ENCODE measurements around the gene DLG2. TPM values are rescaled to one million over a fixed set of nuclear protein-coding genes. Genes with fewer than 3 reads are reported as not detected.
A peak's percentile ranks its signal among the peaks of the same experiment; 100 is the strongest.

Gene DLG2
- total RNA-seq, 2 donors from 2014 or later, result 3.8 to 16.4 TPM

GRCh38 chr11:84930863-84931262, 696.3 kb downstream of the DLG2 start:
- H3K27me3 ChIP-seq (replicated peaks; ENCODE audit: insufficient read depth), result no peaks in the 10 kb centered on the region
- H3K36me3 ChIP-seq, result no peaks in the 10 kb centered on the region
- no peak overlapping the region for H3K27ac ChIP-seq
- no peaks in the 10 kb centered on the region for H3K9me3 ChIP-seq
- no peak for DNase-seq (ENCODE audit: low spot score)
- H3K4me1 ChIP-seq (ENCODE audit: control insufficient read depth in 1 of 2, low read depth in 2 of 2), result no peaks in the 10 kb centered on the region
- H3K4me3 ChIP-seq, result no peak overlapping the region
- no peak for TF ChIP-seq CTCF (IDR thresholded peaks at IDR 0.05)
- no peak for ATAC-seq (ENCODE audit: insufficient number of reproducible peaks, low FRiP score, low read depth)

GRCh38 chr11:84929738-84930137, 697.4 kb downstream of the DLG2 start:
- peaks cover 0 to 3% of the 10 kb centered on the region in 2 donors for H3K4me1 ChIP-seq (ENCODE audit: control insufficient read depth in 1 of 2, low read depth in 2 of 2)
- no peak for DNase-seq (ENCODE audit: low spot score)

GRCh38 chr11:84924154-84924692, 702.9 kb downstream of the DLG2 start:
- TF ChIP-seq CTCF (IDR thresholded peaks at IDR 0.05), result no peak
- ATAC-seq (ENCODE audit: insufficient number of reproducible peaks, low FRiP score, low read depth), result no peak
- no peak overlapping the region for H3K27ac ChIP-seq

More at GRCh38 chr11:84929738-84930137, 697.4 kb downstream of the DLG2 start:
- ATAC-seq (ENCODE audit: insufficient number of reproducible peaks, low FRiP score, low read depth), result no peak
- Histone ChIP-seq H3K27me3 (replicated peaks; ENCODE audit: insufficient read depth) (no peaks in the 10 kb centered on the region), H3K9me3 (no peaks in the 10 kb centered on the region), H3K36me3 (no peaks in the 10 kb centered on the region), H3K4me3 (no peak overlapping the region), H3K27ac (no peak overlapping the region)
- no peak for TF ChIP-seq CTCF (IDR thresholded peaks at IDR 0.05)

GRCh38 chr11:84923489-84923888, 703.7 kb downstream of the DLG2 start:
- ATAC-seq (ENCODE audit: insufficient number of reproducible peaks, low FRiP score, low read depth), result no peak
- TF ChIP-seq CTCF (IDR thresholded peaks at IDR 0.05), result no peak
- peak overlapping the region; percentile 46 for H3K4me3 ChIP-seq

More at GRCh38 chr11:84924154-84924692, 702.9 kb downstream of the DLG2 start:
- H3K27me3 ChIP-seq (replicated peaks; ENCODE audit: insufficient read depth), result no peaks in the 10 kb centered on the region
- no peak for DNase-seq (ENCODE audit: low spot score)
- H3K4me3 ChIP-seq, result no peak overlapping the region
- no peaks in the 10 kb centered on the region for H3K9me3 ChIP-seq
- H3K36me3 ChIP-seq, result no peaks in the 10 kb centered on the region
- H3K4me1 ChIP-seq (ENCODE audit: control insufficient read depth in 1 of 2, low read depth in 2 of 2), result peaks cover 0 to 20% of the 10 kb centered on the region in 2 donors

GRCh38 chr11:84922836-84923235, 704.3 kb downstream of the DLG2 start:
- no peak for TF ChIP-seq CTCF (IDR thresholded peaks at IDR 0.05)
- Histone ChIP-seq H3K36me3 (no peaks in the 10 kb centered on the region), H3K9me3 (no peaks in the 10 kb centered on the region), H3K4me1 (ENCODE audit: control insufficient read depth in 1 of 2, low read depth in 2 of 2) (peaks cover 0 to 20% of the 10 kb centered on the region in 2 donors), H3K27ac (no peak overlapping the region), H3K4me3 (peak overlapping the region; percentile 46), H3K27me3 (replicated peaks; ENCODE audit: insufficient read depth) (no peaks in the 10 kb centered on the region)
- ATAC-seq (ENCODE audit: insufficient number of reproducible peaks, low FRiP score, low read depth), result no peak
- DNase-seq (ENCODE audit: low spot score), result no peak

More at GRCh38 chr11:84923489-84923888, 703.7 kb downstream of the DLG2 start:
- H3K36me3 ChIP-seq, result no peaks in the 10 kb centered on the region
- H3K4me1 ChIP-seq (ENCODE audit: control insufficient read depth in 1 of 2, low read depth in 2 of 2), result peaks cover 0 to 20% of the 10 kb centered on the region in 2 donors
- H3K27me3 ChIP-seq (replicated peaks; ENCODE audit: insufficient read depth), result no peaks in the 10 kb centered on the region
- no peak for DNase-seq (ENCODE audit: low spot score)
- no peak overlapping the region for H3K27ac ChIP-seq
- no peaks in the 10 kb centered on the region for H3K9me3 ChIP-seq

All from thoracic aorta (tissue), 2 donors.